Measurements from ENCODE around the gene ACOX3.

Gene ACOX3

DNA sequence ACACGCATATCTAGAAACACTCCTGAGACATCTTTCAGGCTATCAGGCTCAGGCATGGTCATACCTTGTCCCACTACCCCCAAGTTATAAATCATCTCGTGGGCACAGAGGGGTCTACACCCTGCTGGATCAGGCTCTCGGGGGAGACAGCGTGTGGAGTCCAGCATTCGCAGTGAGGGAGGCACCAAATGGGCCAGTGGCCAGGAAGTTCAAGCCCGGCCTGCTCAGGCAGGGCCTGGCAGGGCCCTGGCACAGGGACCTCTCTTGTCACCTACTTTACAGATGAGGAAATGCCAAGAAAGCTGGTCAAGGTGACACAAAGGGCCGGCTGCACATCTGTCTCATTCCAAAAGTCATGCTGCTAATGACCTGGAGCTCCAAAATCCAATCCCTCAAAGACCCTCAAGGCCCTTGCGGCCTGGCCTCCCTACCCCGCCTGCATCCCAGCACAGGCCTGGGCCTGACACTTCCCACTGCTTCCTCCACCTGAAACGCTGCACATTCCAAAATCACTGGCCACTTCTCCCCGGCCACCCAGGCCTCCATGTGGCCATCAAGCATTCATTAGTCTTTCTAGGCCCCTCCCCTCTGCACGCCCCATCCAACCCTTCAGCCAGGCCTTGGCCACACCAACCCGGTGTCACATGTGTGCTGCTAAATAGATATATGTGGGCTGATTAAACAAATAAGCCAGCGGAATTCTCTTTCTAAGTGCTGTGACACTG, 35.6 kb downstream of the ACOX3 start:
- DNase-seq (ENCODE audit: low read depth), result no peak

DNA sequence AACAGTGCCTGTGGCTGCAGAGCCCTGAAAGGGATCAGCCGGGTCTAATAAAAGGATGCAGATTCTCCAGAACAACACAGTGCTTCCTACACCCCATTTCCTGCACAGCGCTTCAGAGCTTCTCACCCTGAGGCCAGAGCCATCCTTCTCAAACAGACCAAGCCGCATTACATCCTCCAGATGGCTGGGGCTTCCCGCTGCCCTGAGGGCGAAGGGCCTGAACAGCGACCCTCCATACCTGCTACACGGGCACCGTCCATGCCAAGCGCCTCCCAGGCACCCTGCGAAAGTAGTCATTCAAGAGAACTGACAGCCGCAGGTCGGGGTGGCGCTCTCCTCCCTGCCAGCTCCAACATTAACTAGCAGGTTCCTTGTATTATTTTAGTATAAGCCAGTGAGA, 36.5 kb downstream of the ACOX3 start:
- DNase-seq (ENCODE audit: low read depth), result no peak

GRCh38 chr4:8403173-8403753, 37.3 kb downstream of the ACOX3 start:
- DNase-seq (ENCODE audit: low read depth), result peak; percentile 6

DNA sequence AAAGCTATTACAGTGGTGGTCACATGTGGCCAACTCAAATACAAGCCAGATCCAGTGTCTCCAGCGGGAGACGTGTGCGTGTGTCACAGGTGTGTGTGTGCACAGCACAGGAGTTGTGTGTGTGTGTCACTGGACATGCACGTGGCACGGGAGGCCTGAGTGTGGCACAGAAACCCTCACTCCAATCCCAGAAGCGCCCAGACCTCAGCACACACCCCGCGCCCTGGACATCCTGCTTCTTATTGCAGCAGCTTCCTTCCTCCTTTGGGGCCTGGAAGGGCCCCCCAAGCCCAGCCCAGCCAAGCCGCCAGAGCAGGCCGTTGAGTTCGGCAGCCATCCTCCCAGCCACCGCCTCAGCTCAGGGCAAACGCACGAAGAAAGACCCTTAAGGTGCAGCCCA, 37.9 kb downstream of the ACOX3 start:
- DNase-seq (ENCODE audit: low read depth), result no peak

- no peak for DNase-seq (ENCODE audit: low read depth)
Observed at GRCh38 chr4:8402181-8402597, 38.3 kb downstream of the ACOX3 start.

DNA sequence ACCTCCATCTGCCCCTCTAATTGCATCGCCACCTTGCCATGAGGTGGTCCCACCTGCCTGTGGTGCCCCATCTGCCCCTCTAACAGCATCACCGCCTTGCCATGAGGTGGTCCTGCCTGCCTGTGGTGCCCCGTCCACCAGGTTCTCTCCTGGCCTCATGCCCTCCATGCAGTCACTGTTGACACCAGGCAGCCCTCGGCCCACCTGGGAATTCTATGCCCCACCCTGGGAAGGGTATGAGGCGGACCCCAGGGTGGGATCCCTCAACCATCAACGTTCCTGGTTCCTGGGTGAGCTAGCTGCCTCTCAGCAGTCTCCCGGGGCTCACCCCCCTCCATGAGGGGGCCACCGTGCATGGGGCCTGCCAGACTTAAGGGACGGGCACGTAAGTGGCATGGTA, 38.9 kb downstream of the ACOX3 start:
- no peak for DNase-seq (ENCODE audit: low read depth)

DNA sequence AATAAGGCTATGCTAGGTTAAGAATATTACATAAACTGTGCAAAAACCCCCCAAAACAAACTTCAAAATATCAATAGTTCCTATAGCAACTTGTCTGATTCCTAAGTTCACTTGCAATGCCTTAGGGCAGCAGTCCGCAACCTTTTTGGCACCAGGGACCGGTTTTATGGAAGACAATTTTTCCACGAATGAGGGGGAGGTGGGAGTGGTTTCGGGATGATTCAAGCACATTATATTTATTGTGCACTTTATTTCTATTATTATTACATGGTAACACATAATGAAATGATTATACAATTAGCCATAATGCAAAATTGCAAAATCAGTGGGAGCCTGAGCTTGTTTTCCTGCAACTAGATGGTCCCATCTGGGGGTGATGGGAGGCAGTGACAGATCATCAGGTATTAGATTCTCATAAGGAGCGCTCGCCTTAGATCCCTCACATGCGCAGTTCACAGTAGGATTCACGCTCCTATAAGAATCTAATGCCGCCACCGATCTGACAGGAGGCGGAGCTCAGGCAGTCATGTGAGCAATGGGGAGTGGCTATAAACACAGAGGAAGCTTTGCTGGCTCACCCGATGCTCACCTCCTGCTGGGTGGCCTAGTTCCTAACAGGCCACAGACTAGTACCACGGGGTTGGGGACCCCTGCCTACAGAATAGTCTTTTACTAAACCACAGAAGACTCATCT, 39.7 kb downstream of the ACOX3 start:
- no peak for DNase-seq (ENCODE audit: low read depth)

DNA sequence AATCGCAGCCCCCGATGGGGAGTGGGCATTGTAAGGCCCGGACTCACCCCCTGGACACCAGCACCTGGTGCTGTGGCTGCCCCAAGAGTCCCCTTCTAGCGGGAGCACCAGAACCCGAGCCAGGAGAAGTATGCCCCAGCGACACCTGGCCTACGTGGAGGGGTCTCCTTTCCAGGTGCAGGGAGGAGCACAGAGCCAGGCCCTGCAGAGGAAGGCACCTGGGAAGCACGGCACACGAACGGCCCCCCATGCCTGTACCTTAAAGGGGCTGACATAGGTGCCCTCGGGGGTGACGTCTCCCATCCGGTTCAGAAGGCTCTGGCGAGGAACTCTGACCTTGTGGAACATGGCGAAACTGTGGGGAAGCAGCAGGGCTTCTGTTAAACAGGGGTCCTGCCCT, 41.2 kb downstream of the ACOX3 start:
- DNase-seq (ENCODE audit: low read depth), result no peak

DNA sequence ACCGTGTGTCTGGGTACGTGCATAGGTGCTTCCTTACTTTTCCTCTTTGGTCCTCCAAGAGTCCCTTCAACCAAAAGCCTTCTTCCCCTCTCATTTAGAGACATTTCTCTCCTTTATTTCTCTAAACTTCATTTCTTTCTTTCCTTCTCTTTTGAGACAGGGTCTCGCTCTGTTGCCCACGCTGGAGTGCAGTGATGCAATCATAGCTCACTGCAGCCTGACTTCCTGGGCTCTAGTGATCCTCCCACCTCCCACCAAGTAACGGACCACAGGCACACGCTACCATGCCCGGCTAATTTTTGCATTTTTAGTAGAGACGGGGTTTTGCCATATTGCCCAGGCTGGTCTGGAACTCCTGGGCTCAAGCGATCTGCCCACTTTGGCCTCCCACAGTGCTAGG, 42.2 kb downstream of the ACOX3 start:
- no peak for DNase-seq (ENCODE audit: low read depth)

DNA sequence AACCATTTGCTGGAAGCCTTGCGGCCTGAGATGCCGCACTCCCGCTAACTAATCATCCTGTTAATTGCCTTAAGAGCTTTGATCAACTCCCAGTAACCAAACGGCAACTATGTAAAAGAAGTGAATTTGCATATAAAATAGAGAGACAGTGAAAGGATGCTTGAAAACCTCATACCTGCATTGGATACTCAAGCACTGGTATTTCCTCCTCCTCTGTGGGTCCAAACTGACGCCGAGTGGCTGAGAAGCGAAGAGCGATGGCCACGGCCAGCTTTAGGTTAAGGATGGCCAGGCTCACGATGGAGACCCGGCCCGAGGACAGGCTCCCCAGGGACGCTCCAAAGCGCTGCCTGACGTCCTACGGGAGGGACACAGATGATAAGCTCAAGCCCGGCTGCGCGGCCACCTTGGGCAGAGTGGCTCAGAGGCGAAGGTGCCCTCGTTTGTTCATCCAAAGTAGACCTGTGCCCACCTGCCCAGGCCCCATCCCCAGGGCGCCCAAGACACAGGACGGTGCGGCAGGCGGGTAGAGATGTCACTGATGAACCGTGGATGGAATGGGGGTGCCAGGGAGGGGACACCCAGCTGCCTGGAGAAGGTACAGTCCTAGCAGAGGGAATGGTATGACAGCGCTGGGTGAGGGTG, 43.6 kb downstream of the ACOX3 start:
- no peak for DNase-seq (ENCODE audit: low read depth)

DNA sequence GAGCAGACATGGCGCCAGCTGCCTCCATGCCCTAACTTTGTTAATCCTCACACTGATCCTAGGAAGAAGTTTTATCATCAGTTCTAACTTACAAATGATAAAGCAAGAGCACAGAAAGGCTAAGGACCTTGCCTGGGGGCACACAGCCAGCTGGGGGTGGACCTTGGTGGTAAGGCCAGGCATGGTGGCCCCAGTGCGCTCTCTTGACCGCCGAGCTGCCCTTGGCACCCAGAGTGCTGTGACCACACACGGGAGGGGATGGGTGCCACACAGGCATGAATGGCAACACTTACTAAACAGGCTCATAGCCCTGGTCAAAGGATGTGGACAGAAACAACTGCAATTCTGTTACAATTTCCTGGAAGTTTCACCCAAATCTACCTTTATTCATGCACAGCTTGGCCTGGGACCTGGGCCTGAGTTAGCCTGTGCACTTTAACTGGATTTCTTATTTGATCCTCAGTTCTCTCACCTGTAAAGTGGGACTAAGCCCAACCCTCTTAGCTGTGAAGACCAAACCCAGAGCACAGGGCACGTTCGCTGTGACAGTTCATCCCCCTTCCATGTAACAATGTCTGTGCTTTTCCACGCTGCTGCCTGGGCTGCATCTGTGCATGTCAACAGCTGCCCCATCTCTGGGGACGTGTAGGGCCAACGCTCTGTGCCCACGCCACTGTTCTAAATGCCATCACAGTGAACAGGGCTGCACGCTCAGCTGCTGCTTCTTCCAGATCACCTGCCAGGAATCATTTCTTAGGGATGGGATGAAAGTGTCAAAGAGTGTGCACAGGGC, 44.8 kb downstream of the ACOX3 start:
- no peak for DNase-seq (ENCODE audit: low read depth)

- DNase-seq (ENCODE audit: low read depth), result no peak
Observed at GRCh38 chr4:8394806-8395205, 45.7 kb downstream of the ACOX3 start.

GRCh38 chr4:8394061-8394519, 46.4 kb downstream of the ACOX3 start:
- no peak for DNase-seq (ENCODE audit: low read depth)

DNA sequence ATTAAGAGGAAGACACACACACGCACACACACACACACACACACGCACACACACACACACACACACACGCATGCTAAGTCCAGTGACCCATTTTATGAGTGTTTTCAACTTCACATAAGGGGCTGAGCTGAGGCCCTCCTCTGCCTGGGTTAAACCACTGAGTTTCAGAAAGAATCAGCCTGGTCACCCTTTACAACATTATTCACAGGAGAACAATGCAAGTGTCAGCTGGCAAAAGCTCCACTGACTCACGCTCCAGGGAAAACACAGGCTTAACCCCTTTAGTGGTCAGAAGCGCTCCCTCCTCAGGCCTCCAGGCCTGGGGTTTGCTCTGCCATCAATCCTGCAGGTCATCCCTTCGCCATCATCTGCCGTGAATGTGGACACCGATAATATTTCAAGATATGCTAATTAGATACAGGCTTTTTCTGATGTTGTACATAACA, 46.9 kb downstream of the ACOX3 start:
- no peak for DNase-seq (ENCODE audit: low read depth)

DNA sequence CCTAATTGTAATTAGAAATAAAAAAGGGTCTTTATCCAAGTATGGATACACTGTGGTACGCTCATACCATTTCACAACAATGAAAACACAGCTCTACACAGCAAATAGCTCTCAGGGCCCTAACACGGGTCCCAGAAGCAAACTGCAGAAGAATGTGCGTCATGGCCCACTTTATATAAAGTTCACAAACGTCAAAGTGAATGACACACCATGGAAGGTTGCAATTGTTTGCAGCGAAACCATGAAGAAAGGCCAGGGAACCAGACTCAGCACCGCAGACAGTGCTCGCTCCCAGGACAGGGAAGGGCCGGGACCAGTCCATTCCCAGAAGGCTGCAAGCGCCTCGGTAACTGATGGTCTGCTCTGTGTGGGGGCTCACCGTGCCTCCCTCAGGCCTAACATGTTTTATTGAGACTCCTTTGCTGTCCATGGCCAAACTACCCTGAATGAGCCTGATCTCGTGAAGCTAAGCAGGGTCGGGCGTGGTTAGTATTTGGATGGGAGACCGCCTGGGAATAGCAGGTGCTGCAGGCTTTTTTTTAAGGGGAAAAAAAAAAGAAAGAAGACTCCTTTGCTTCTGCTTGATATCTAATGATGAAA, 47.8 kb downstream of the ACOX3 start:
- DNase-seq (ENCODE audit: low read depth), result no peak

GRCh38 chr4:8391972-8392371, 48.6 kb downstream of the ACOX3 start:
- DNase-seq (ENCODE audit: low read depth), result no peak

DNA sequence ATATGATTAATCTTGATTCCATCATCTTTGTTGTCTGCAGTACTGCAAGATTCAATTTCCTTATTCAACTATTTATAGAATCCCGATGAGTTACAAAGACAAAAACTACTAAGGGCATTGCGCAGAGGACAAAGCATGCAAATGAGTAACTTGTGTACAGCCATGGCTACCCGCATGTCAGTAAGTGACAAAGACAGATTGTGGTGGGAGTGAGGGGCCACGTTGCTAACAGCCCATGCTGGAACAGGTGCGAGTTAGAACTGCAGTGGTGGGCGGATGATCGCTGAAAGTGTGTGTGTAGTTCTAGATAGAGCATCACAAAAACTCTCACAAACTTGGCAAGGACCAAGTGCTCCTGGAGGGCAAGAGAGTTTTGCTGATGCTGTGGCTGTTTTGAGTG, 49.5 kb downstream of the ACOX3 start:
- no peak for DNase-seq (ENCODE audit: low read depth)

- DNase-seq (ENCODE audit: low read depth), result no peak
Observed at GRCh38 chr4:8390577-8390976, 49.9 kb downstream of the ACOX3 start.

- no peak for DNase-seq (ENCODE audit: low read depth)
Observed at GRCh38 chr4:8388528-8388870, 52.0 kb downstream of the ACOX3 start.

DNA sequence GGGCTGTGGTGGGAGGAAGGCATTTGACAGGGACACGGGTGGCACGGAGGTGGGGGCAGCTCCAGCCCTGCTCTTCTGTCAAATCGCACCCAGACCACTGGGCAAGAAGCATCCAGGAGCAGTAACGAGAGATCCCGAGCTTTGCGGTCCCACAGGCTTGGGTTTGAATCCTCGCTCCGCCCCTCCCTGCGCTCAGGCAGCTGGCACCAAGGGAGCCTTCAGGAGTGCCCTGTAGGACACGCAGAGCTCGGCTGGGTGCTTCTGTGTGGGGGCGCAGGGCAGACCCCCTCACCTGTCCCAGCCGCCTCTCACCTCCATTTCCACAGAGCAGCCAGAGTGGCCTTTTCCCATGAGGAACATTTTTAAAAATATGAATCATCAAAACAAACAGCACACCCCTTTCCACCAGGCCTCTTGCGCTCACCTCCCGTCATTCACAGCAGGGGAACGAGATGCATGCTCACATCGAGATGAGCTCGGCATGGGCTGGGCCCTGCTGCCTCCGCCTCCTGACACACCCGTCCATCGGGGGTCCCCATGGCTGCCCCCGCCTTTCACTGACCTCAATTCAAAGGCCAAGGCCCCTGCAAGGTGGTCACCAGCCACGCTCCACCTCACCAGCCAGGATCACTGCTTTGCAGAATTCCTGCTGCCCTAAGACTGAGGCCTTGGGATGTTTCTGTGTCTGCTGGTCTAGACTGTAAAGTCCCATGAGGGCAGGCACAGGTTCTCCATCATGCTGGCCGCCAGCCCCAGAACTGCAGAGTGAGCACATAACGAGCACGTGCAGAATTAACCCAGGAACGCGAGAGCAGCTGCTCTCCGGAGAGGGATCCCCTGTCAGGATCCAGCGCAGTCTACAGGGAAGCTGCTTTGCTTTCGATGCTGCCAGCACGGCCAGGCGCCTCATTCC, 52.7 kb downstream of the ACOX3 start:
- DNase-seq (ENCODE audit: low read depth), result no peak

GRCh38 chr4:8387194-8387593, 53.3 kb downstream of the ACOX3 start:
- DNase-seq (ENCODE audit: low read depth), result no peak
